VCaP (cell line): Measurements from ENCODE around the gene DDX41.

Experiments
- H3K27ac ChIP-seq: fragments of 450-650 bp; 2 replicates; pipeline ENCODE4 v1.5.1; 2017
- TF ChIP-seq, protein P1 (sequence below): fragments of 450-650 bp; conservative IDR thresholded peaks from 2 replicates; pipeline ENCODE4 v1.5.1; 2017; ENCODE audit warnings: mild to moderate bottlenecking, moderate library complexity

Gene DDX41

GRCh38 chr5:177519463-177520235, 2.9 kb upstream of the DDX41 start:
- H3K27ac ChIP-seq, result peak overlapping the region; percentile 26
- TF ChIP-seq, protein P1, sequence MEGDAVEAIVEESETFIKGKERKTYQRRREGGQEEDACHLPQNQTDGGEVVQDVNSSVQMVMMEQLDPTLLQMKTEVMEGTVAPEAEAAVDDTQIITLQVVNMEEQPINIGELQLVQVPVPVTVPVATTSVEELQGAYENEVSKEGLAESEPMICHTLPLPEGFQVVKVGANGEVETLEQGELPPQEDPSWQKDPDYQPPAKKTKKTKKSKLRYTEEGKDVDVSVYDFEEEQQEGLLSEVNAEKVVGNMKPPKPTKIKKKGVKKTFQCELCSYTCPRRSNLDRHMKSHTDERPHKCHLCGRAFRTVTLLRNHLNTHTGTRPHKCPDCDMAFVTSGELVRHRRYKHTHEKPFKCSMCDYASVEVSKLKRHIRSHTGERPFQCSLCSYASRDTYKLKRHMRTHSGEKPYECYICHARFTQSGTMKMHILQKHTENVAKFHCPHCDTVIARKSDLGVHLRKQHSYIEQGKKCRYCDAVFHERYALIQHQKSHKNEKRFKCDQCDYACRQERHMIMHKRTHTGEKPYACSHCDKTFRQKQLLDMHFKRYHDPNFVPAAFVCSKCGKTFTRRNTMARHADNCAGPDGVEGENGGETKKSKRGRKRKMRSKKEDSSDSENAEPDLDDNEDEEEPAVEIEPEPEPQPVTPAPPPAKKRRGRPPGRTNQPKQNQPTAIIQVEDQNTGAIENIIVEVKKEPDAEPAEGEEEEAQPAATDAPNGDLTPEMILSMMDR, result no peak

- no peak overlapping the region; the same call in 1 of the 2 replicates for H3K27ac ChIP-seq
Measured at GRCh38 chr5:177515580-177515979, 1.2 kb downstream of the DDX41 start.

DNA sequence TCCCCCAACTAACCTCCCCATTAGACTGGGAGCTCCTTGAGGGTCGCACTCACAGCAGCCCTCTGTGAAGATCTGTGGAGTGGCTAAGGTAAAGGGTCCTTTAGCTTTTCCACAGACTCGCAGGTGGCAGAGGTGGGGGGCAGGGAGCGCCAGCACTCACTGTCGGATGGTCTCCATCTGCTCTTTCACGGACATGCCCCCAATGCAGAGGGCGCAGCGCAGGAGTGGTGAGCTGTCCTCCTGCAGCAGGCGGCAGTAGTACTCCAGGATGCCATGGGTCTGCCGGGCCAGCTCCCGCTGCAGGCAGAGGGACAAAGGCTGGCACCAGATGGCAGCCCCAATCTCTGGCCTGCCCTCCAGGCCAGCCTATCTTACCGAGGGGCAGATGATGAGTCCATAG, 2.2 kb downstream of the DDX41 start:
- no peak overlapping the region for H3K27ac ChIP-seq
- TF ChIP-seq, protein P1, result no peak

More at GRCh38 chr5:177515580-177515979, 1.2 kb downstream of the DDX41 start:
- TF ChIP-seq, protein P1, result no peak

- no peak overlapping the region for H3K27ac ChIP-seq
- TF ChIP-seq, protein P1, result no peak
Measured at GRCh38 chr5:177513500-177513899, 3.3 kb downstream of the DDX41 start.

- H3K27ac ChIP-seq, result no peak overlapping the region
Measured at GRCh38 chr5:177512736-177513380, 3.9 kb downstream of the DDX41 start.

DNA sequence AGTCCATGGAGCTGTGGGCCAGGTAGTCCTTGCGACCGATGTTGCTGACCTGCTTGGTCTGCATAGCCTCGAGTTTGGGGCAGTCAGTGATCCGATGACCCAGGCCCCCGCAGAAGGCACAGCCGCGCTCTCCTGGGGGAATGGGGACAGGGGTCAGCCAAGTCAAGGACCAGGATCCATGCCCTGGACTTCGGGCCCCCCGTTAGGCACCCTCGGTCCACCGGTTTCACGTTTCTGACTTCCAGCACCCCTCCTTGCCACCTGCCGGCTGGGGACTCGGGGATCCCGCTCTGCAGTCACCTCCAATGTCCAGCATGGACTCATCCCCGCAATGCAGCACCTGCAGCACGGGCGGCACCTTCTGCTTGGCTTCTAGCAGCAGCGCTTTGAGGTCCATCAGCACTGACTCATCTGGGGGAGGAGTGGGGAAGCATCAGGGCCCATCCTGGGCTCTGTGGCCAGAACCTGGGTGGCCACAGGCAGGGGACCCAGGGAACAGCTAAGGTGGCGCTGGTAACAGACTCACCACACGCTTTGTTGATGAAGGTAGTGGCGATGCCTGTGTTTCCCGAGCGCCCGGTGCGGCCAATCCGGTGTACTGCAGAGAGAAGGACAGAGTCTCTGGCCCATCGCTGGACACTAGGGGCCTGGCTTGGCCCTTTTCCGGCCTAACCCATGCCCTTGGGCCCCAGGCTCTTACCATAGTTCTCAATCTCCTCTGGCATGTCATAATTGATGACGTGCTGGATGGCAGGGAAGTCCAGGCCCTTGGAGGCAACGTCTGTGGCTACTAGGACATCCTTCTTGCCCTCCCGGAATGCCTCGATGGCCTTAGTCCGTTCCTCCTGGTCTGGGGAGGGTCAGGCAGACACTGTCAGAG, 4.7 kb downstream of the DDX41 start:
- no peak overlapping the region for H3K27ac ChIP-seq

More at GRCh38 chr5:177512736-177513380, 3.9 kb downstream of the DDX41 start:
- TF ChIP-seq, protein P1, result no peak

More for the DNA sequence above, 4.7 kb downstream of the DDX41 start:
- TF ChIP-seq, protein P1, result no peak
